ENCODE results near the gene ZNF526.

ZNF526 gene

GRCh38 chr19:42270346-42271044 lies 50.4 kb downstream of the ZNF526 start (continued):
- TF ChIP-seq ZBTB26 (tag by site-specific recombination; optimal IDR thresholded peaks at IDR 0.05) (peak; percentile 69), AEBP2 (tag by site-specific recombination; IDR thresholded peaks at IDR 0.05; ENCODE audit: borderline replicate concordance) (no peak), PRDM1 (tag by site-specific recombination; IDR thresholded peaks at IDR 0.05) (no peak), RBAK (tag by site-specific recombination; IDR thresholded peaks at IDR 0.05) (no peak), ZNF488 (tag by site-specific recombination; IDR thresholded peaks at IDR 0.05) (no peak), ZNF266 (tag by site-specific recombination; IDR thresholded peaks at IDR 0.05; ENCODE audit: low read depth) (no peak), ZSCAN16 (tag by site-specific recombination; IDR thresholded peaks at IDR 0.05) (no peak), ZNF366 (tag by site-specific recombination; conservative IDR thresholded peaks at IDR 0.05) (no peak), ZNF555 (tag by site-specific recombination; conservative IDR thresholded peaks at IDR 0.05) (no peak), TRIM28 (IDR thresholded peaks at IDR 0.05; ENCODE audit: borderline replicate concordance, low read length) (no peak), SALL2 (tag by site-specific recombination; IDR thresholded peaks at IDR 0.05; ENCODE audit: borderline replicate concordance) (no peak), ZBTB8A (tag by site-specific recombination; IDR thresholded peaks at IDR 0.05) (no peak), IKZF3 (tag by site-specific recombination; IDR thresholded peaks at IDR 0.05) (no peak), ZNF2 (tag by site-specific recombination; IDR thresholded peaks at IDR 0.05) (0 out of 2 replicates have a peak, but pooled peaks have one; percentile 22), ZNF510 (tag by site-specific recombination; IDR thresholded peaks at IDR 0.05; ENCODE audit: insufficient replicate concordance) (no peak), ZNF701 (tag by site-specific recombination; IDR thresholded peaks at IDR 0.05) (no peak), ZNF791 (tag by site-specific recombination; IDR thresholded peaks at IDR 0.05) (no peak), ZNF274 (IDR thresholded peaks at IDR 0.05; ENCODE audit: low read length) (no peak), ZNF274 (tag by site-specific recombination; IDR thresholded peaks at IDR 0.05; ENCODE audit: borderline replicate concordance) (no peak), ZNF610 (tag by site-specific recombination; IDR thresholded peaks at IDR 0.05; ENCODE audit: borderline replicate concordance) (no peak), MEIS1 (CRISPR knock-in tag; IDR thresholded peaks at IDR 0.05; ENCODE audit: borderline replicate concordance) (no peak), ZFP69B (tag by site-specific recombination; IDR thresholded peaks at IDR 0.05) (no peak)
- TF ChIP-seq, protein P1, sequence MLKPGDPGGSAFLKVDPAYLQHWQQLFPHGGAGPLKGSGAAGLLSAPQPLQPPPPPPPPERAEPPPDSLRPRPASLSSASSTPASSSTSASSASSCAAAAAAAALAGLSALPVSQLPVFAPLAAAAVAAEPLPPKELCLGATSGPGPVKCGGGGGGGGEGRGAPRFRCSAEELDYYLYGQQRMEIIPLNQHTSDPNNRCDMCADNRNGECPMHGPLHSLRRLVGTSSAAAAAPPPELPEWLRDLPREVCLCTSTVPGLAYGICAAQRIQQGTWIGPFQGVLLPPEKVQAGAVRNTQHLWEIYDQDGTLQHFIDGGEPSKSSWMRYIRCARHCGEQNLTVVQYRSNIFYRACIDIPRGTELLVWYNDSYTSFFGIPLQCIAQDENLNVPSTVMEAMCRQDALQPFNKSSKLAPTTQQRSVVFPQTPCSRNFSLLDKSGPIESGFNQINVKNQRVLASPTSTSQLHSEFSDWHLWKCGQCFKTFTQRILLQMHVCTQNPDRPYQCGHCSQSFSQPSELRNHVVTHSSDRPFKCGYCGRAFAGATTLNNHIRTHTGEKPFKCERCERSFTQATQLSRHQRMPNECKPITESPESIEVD (tag by site-specific recombination; IDR thresholded peaks at IDR 0.05) = no peak
- TF ChIP-seq, protein P2, sequence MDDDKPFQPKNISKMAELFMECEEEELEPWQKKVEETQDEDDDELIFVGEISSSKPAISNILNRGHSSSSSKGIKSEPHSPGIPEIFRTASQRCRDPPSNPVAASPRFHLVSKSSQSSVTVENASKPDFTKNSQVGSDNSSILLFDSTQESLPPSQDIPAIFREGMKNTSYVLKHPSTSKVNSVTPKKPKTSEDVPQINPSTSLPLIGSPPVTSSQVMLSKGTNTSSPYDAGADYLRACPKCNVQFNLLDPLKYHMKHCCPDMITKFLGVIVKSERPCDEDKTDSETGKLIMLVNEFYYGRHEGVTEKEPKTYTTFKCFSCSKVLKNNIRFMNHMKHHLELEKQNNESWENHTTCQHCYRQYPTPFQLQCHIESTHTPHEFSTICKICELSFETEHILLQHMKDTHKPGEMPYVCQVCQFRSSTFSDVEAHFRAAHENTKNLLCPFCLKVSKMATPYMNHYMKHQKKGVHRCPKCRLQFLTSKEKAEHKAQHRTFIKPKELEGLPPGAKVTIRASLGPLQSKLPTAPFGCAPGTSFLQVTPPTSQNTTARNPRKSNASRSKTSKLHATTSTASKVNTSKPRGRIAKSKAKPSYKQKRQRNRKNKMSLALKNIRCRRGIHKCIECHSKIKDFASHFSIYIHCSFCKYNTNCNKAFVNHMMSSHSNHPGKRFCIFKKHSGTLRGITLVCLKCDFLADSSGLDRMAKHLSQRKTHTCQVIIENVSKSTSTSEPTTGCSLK (tag by site-specific recombination; IDR thresholded peaks at IDR 0.05) = no peak
- TF ChIP-seq, protein P3, sequence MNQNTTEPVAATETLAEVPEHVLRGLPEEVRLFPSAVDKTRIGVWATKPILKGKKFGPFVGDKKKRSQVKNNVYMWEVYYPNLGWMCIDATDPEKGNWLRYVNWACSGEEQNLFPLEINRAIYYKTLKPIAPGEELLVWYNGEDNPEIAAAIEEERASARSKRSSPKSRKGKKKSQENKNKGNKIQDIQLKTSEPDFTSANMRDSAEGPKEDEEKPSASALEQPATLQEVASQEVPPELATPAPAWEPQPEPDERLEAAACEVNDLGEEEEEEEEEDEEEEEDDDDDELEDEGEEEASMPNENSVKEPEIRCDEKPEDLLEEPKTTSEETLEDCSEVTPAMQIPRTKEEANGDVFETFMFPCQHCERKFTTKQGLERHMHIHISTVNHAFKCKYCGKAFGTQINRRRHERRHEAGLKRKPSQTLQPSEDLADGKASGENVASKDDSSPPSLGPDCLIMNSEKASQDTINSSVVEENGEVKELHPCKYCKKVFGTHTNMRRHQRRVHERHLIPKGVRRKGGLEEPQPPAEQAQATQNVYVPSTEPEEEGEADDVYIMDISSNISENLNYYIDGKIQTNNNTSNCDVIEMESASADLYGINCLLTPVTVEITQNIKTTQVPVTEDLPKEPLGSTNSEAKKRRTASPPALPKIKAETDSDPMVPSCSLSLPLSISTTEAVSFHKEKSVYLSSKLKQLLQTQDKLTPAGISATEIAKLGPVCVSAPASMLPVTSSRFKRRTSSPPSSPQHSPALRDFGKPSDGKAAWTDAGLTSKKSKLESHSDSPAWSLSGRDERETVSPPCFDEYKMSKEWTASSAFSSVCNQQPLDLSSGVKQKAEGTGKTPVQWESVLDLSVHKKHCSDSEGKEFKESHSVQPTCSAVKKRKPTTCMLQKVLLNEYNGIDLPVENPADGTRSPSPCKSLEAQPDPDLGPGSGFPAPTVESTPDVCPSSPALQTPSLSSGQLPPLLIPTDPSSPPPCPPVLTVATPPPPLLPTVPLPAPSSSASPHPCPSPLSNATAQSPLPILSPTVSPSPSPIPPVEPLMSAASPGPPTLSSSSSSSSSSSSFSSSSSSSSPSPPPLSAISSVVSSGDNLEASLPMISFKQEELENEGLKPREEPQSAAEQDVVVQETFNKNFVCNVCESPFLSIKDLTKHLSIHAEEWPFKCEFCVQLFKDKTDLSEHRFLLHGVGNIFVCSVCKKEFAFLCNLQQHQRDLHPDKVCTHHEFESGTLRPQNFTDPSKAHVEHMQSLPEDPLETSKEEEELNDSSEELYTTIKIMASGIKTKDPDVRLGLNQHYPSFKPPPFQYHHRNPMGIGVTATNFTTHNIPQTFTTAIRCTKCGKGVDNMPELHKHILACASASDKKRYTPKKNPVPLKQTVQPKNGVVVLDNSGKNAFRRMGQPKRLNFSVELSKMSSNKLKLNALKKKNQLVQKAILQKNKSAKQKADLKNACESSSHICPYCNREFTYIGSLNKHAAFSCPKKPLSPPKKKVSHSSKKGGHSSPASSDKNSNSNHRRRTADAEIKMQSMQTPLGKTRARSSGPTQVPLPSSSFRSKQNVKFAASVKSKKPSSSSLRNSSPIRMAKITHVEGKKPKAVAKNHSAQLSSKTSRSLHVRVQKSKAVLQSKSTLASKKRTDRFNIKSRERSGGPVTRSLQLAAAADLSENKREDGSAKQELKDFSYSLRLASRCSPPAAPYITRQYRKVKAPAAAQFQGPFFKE (tag by site-specific recombination; IDR thresholded peaks at IDR 0.05; ENCODE audit: borderline replicate concordance) = no peak

Data from HEK293 (cell line).